Tibial nerve (tissue), 4 donors: ENCODE results near the gene CPNE2. TPM values are rescaled to one million over a fixed set of nuclear protein-coding genes. Genes with fewer than 3 reads are reported as not detected.

ENCODE experiments used
- DNase-seq, 2 donors: peaks; one replicate each; pipeline ENCODE4 v3.0.0-alpha.2; 2019; ENCODE audit warnings: low spot score in 2 of 2
- H3K27ac ChIP-seq, 4 donors: fragments of 200-600 bp; sonication (generic) in 3 of 4; one replicate each; pipeline ENCODE4 v1.5.1; 2017 to 2019; ENCODE audit warnings: mild to moderate bottlenecking in 1 of 4
- H3K27me3 ChIP-seq, 2 donors: fragments of 200-600 bp; sonication (generic) in 1 of 2; one replicate each; pipeline versions ENCODE4 v1.5.1 to v1.6.0; 2017 to 2019
- H3K36me3 ChIP-seq, 3 donors: fragments of 200-600 bp; sonication (generic); one replicate each; pipeline ENCODE4 v1.5.1; 2018 to 2019
- H3K4me1 ChIP-seq, 4 donors: fragments of 200-600 bp; sonication (generic) in 3 of 4; one replicate each; pipeline ENCODE4 v1.5.1; 2017 to 2019
- H3K4me3 ChIP-seq, 4 donors: fragments of 200-600 bp; sonication (generic) in 3 of 4; one replicate each; pipeline ENCODE4 v1.5.1; 2017 to 2019; ENCODE audit warnings: mild to moderate bottlenecking in 1 of 4, moderate library complexity in 1 of 4
- H3K9me3 ChIP-seq, 4 donors: fragments of 200-600 bp; sonication (generic) in 3 of 4; one replicate each; pipeline ENCODE4 v1.5.1; 2017 to 2019
- EP300 ChIP-seq, 2 donors: sonication (generic); formaldehyde crosslinking; IDR thresholded peaks; one replicate each; pipeline ENCODE4 v1.6.1; 2017; ENCODE audit warnings: antibody characterized with exemption in 2 of 2, mild to moderate bottlenecking in 1 of 2
- POLR2A ChIP-seq, 2 donors: fragments of 450-650 bp; IDR thresholded peaks; one replicate each; pipeline ENCODE4 v1.6.1; 2017; ENCODE audit warnings: antibody characterized with exemption in 2 of 2, mild to moderate bottlenecking in 2 of 2, moderate library complexity in 2 of 2
- WGBS, 2 donors: methylation state at CpG; one replicate each; pipeline ENCODE4 v1.1.5; 2018; 5-methylcytosine and 5-hydroxymethylcytosine counted together
- total RNA-seq, 4 donors: library from RNA; depleted of rRNA; stranded (reverse); fragments of >200 nt; gene quantifications; one replicate each; pipeline ENCODE4 v1.1.0, GENCODE V29; 2016
- TF ChIP-seq, protein P1 (sequence below), 5 experiments: fragments of 200-600 bp in 3 of 5; fragments of 450-650 bp in 2 of 5; sonication (generic) in 3 of 5; IDR thresholded peaks; one replicate each; pipeline ENCODE4 v1.5.1; 2016 to 2019; ENCODE audit warnings: antibody characterized with exemption in 5 of 5, mild to moderate bottlenecking in 3 of 5, moderate library complexity in 2 of 5

Gene CPNE2
- total RNA-seq, 4 donors from 2014 or later, result 32.7 to 58.8 (median 46.0) TPM

DNA sequence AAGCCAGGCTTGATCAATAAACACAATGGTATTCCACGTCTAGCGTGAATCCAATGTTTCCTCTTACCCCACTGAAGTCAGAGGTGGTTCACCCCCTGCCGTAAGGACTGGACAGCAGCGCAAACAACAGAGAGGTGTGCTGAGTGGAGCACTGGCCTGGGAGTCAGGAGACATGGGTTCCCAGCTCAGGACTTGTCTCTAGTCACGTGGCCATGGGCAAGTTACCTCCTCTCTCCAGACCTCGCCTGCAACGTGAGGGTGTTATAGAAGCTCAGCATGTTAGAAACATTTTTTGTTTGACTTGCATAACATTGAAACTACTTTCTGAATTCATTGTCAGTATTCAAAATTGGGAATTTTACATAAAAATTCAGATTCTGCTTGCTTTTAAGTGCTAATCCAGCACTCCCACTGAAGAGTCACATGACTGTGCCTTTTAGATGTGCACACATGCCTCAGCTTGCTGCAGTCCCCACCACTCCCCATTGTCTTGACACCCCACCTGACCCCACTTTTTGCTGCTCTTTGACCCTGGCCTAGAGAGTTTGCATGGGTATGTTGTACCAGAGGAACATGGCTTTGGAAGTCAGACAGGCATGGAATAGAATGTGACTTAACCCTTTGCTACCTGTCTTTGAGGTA lies 8.8 kb upstream of the CPNE2 start:
- Histone ChIP-seq H3K27ac (peak overlapping the region in 2 of 4 donors; percentile 11 to 55), H3K9me3 (no peaks in the 10 kb centered on the region), H3K27me3 (no peaks in the 10 kb centered on the region), H3K36me3 (peaks cover 0 to 33% (median 0%) of the 10 kb centered on the region in 3 donors), H3K4me1 (peaks cover 0 to 10% (median 4%) of the 10 kb centered on the region in 4 donors), H3K4me3 (no peak overlapping the region)
- no peak for TF ChIP-seq EP300 (IDR thresholded peaks at IDR 0.05)
- 71 to 79% methylated on average over 7 of the region's 7 CpGs for WGBS, 2 donors
- no peak for DNase-seq

DNA sequence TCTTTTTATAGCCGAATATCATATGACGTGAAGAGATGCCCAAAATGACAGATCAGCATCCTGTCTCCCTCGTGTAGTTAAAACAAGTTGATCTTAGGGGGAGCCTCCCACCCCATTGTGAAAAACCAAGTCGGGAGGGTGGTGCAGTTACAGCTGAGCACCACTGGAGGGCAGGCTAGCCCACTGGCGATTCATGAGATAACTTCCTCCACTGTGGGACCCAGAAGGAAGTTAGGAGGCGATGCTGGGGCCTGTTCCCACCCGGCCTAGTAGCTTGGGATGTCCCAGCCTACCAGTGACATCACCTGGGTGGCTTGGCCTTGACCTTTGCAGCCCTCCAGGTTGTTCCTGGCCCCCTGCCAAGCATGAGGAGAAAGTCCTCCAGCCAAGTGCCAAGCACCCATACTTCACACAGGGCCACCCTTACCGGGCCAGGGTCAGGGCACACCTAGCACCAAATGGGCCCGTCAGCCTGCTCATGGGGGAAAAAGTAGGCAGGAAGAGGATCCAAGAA lies 8.1 kb upstream of the CPNE2 start:
- peak; percentile 51 to 79 for DNase-seq
- no peaks in the 10 kb centered on the region for H3K9me3 ChIP-seq
- H3K27me3 ChIP-seq, result no peaks in the 10 kb centered on the region
- H3K36me3 ChIP-seq, result peaks cover 0 to 27% (median 0%) of the 10 kb centered on the region in 3 donors
- H3K4me3 ChIP-seq, result no peak overlapping the region
- TF ChIP-seq EP300 (IDR thresholded peaks at IDR 0.05) (peak in 1 of 2 donors; percentile 22), POLR2A (IDR thresholded peaks at IDR 0.05) (no peak)
- TF ChIP-seq, protein P1, sequence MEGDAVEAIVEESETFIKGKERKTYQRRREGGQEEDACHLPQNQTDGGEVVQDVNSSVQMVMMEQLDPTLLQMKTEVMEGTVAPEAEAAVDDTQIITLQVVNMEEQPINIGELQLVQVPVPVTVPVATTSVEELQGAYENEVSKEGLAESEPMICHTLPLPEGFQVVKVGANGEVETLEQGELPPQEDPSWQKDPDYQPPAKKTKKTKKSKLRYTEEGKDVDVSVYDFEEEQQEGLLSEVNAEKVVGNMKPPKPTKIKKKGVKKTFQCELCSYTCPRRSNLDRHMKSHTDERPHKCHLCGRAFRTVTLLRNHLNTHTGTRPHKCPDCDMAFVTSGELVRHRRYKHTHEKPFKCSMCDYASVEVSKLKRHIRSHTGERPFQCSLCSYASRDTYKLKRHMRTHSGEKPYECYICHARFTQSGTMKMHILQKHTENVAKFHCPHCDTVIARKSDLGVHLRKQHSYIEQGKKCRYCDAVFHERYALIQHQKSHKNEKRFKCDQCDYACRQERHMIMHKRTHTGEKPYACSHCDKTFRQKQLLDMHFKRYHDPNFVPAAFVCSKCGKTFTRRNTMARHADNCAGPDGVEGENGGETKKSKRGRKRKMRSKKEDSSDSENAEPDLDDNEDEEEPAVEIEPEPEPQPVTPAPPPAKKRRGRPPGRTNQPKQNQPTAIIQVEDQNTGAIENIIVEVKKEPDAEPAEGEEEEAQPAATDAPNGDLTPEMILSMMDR (IDR thresholded peaks at IDR 0.05), result peak; percentile 95 to 100 (median 96)
- 11 to 17% methylated on average over 7 to 9 of the region's 9 CpGs for WGBS, 2 donors
- peak overlapping the region in 2 of 4 donors; percentile 11 to 55 for H3K27ac ChIP-seq
- peaks cover 0 to 10% (median 4%) of the 10 kb centered on the region in 4 donors for H3K4me1 ChIP-seq

GRCh38 chr16:57084996-57085395 lies 7.4 kb upstream of the CPNE2 start:
- Histone ChIP-seq H3K36me3 (peaks cover 0 to 20% (median 0%) of the 10 kb centered on the region in 3 donors), H3K27ac (peak overlapping the region in 1 of 4 donors; percentile 55)
- TF ChIP-seq EP300 (IDR thresholded peaks at IDR 0.05), result no peak
- TF ChIP-seq POLR2A (IDR thresholded peaks at IDR 0.05), result no peak
- TF ChIP-seq, protein P1 (IDR thresholded peaks at IDR 0.05), result no peak

GRCh38 chr16:57087003-57087402 lies 5.4 kb upstream of the CPNE2 start:
- 75 to 85% methylated on average over 2 of the region's 2 CpGs for WGBS, 2 donors
- Histone ChIP-seq H3K9me3 (no peaks in the 10 kb centered on the region), H3K4me3 (no peak overlapping the region), H3K4me1 (peaks cover 0 to 21% (median 10%) of the 10 kb centered on the region in 4 donors), H3K36me3 (peaks cover 0 to 7% (median 0%) of the 10 kb centered on the region in 3 donors), H3K27me3 (no peaks in the 10 kb centered on the region), H3K27ac (no peak overlapping the region)
- no peak for DNase-seq
- TF ChIP-seq, protein P1 (IDR thresholded peaks at IDR 0.05), result no peak
- TF ChIP-seq POLR2A (IDR thresholded peaks at IDR 0.05) (no peak), EP300 (IDR thresholded peaks at IDR 0.05) (no peak)

More at GRCh38 chr16:57084996-57085395, 7.4 kb upstream of the CPNE2 start:
- no peaks in the 10 kb centered on the region for H3K9me3 ChIP-seq
- WGBS, 2 donors, result 82 to 85% methylated on average over 7 of the region's 7 CpGs
- H3K4me1 ChIP-seq, result peaks cover 0 to 10% (median 4%) of the 10 kb centered on the region in 4 donors
- H3K27me3 ChIP-seq, result no peaks in the 10 kb centered on the region
- no peak overlapping the region for H3K4me3 ChIP-seq
- DNase-seq, result no peak

DNA sequence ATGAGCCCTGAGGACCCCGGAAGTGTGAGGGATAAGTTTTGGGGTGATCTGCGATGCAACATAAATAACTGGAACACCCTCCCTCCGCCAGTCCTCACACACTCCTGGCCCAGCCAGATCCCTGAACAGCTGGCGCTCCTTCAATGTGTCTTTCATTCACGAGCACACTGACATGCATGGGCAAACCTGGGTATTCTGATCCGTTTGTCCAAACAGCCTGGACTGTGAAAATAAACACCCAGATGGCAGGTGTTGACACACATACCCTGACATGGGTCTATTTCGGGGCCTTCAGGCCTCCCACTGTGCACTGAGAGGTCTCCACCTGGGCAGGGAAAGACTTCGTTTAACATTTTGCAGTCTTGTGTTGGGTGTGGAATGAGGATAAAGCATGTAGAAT lies 3.0 kb upstream of the CPNE2 start:
- TF ChIP-seq EP300 (IDR thresholded peaks at IDR 0.05), result no peak
- Histone ChIP-seq H3K4me3 (no peak overlapping the region), H3K4me1 (peaks cover 0 to 31% (median 16%) of the 10 kb centered on the region in 4 donors), H3K9me3 (no peaks in the 10 kb centered on the region), H3K36me3 (no peaks in the 10 kb centered on the region), H3K27me3 (no peaks in the 10 kb centered on the region), H3K27ac (no peak overlapping the region)
- DNase-seq, result no peak
- WGBS, 2 donors, result 85 to 88% methylated on average over 8 of the region's 8 CpGs
